A673 (cell line): ENCODE data around the gene SLC22A5. TPM values are rescaled to one million over a fixed set of nuclear protein-coding genes. Genes with fewer than 3 reads are reported as not detected.

Experiments used
- BruUV-seq: library from RNA; stranded (reverse); fragments of 400-500 nt; replicated peaks from 2 replicates; lab custom pipeline; 2021; lab: Mats Ljungman, UMichigan
- CTCF ChIA-PET: fragments of 300-600 bp; sonication (Branson Sonifier 250); formaldehyde crosslinking; loops from one replicate; lab custom pipeline; 2022; ENCODE audit warnings: antibody characterized with exemption; lab: Charles Lee
- POLR2A ChIA-PET: fragments of 300-600 bp; sonication (Branson Sonifier 250); formaldehyde crosslinking; loops from one replicate; lab custom pipeline; 2022; ENCODE audit warnings: antibody characterized with exemption; ENCODE audit not compliant: low non-redundant PET; lab: Charles Lee
- DNase-seq: peaks from one replicate; pipeline ENCODE4 v3.0.0-alpha.2; 2015; ENCODE audit warnings: low spot score
- H3K27ac ChIP-seq: fragments of 200-600 bp; sonication (generic); 2 replicates; pipeline ENCODE4 v1.5.1; 2016; ENCODE audit warnings: mixed run types, low read depth, mild to moderate bottlenecking, mixed read lengths, antibody characterized with exemption, low read length; ENCODE audit not compliant: poor library complexity, severe bottlenecking
- H3K27me3 ChIP-seq: fragments of 200-600 bp; sonication (generic); replicated peaks from 2 replicates; pipeline ENCODE4 v1.6.1; 2017; ENCODE audit warnings: mixed run types, low read depth, mild to moderate bottlenecking, mixed read lengths, antibody characterized with exemption, low read length; ENCODE audit not compliant: insufficient read depth, poor library complexity
- H3K36me3 ChIP-seq: fragments of 200-600 bp; sonication (generic); 2 replicates; pipeline ENCODE4 v1.6.1; 2016; ENCODE audit warnings: mixed run types, mild to moderate bottlenecking, mixed read lengths, antibody characterized with exemption, low read length; ENCODE audit not compliant: insufficient read depth, poor library complexity, severe bottlenecking
- H3K4me1 ChIP-seq: fragments of 200-600 bp; sonication (generic); 2 replicates; pipeline ENCODE4 v1.6.1; 2017; ENCODE audit warnings: mixed run types, mild to moderate bottlenecking, mixed read lengths, antibody characterized with exemption, low read length; ENCODE audit not compliant: insufficient read depth, poor library complexity, severe bottlenecking
- H3K4me3 ChIP-seq: fragments of 200-600 bp; sonication (generic); 2 replicates; pipeline ENCODE4 v1.5.1; 2016; ENCODE audit warnings: low read depth, mixed run types, mild to moderate bottlenecking, mixed read lengths, low read length; ENCODE audit not compliant: poor library complexity, severe bottlenecking
- H3K9me3 ChIP-seq: fragments of 200-600 bp; sonication (generic); 2 replicates; pipeline ENCODE4 v1.6.1; 2016; ENCODE audit warnings: mixed run types, low read depth, mild to moderate bottlenecking, mixed read lengths, antibody characterized with exemption, low read length; ENCODE audit not compliant: poor library complexity, severe bottlenecking
- CTCF ChIP-seq: fragments of 300-800, 200-600 bp; sonication (generic); conservative IDR thresholded peaks from 2 replicates; pipeline ENCODE4 v1.5.1; 2017; ENCODE audit warnings: low read depth, mild to moderate bottlenecking, antibody characterized with exemption, low read length, moderate library complexity, mixed read lengths
- EZH2 ChIP-seq: fragments of 200-600 bp; sonication (generic); IDR thresholded peaks from 2 replicates; pipeline ENCODE4 v1.6.1; 2017; ENCODE audit warnings: borderline replicate concordance, low read depth, mild to moderate bottlenecking, mixed read lengths, antibody characterized with exemption, low read length; ENCODE audit not compliant: poor library complexity, severe bottlenecking
- intact Hi-C: fragments of 100-400 bp; cut with micrococcal nuclease; formaldehyde crosslinking; loops from one replicate; pipeline ENCODE4 v1.10.0; 2022; ENCODE audit not compliant: unreplicated experiment
- total RNA-seq: library from RNA; stranded (reverse); gene quantifications from 2 replicates; pipeline ENCODE4 v1.2.3, GENCODE V29; 2021

Gene SLC22A5
- total RNA-seq, 1 experiment from 2014 or later, result 3.0 TPM

DNA sequence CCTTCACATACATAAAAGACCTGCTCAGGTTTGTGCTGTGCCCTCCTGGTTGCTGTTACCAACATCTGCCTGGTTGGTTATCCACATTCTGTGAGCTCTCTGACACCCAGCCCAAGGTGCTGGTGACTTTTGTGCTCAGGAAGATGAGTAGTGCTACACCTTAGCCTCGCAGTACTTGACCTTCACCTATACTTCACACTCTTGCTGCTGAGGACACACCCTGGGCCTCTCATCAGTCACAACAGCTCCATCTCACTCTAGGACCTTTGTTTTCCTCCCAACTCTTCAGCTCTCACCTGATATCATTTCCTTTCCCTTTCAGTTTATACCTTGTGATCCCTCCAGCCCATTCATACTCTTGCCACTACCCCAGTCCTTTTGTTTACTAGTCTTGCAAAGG, 10.7 kb upstream of the SLC22A5 start:
- ChIA-PET CTCF (no interaction called here), POLR2A (no interaction called here)
- H3K27me3 ChIP-seq, result no peaks in the 10 kb centered on the region
- H3K27ac ChIP-seq, result no peak overlapping the region
- H3K4me1 ChIP-seq, result no peaks in the 10 kb centered on the region
- TF ChIP-seq CTCF (no peak), EZH2 (no peak)
- H3K36me3 ChIP-seq, result no peaks in the 10 kb centered on the region
- no peak for DNase-seq
- intact Hi-C loops, result no loop called here
- no TSS peak for BruUV-seq
- H3K9me3 ChIP-seq, result no peaks in the 10 kb centered on the region
- H3K4me3 ChIP-seq, result no peak overlapping the region

DNA sequence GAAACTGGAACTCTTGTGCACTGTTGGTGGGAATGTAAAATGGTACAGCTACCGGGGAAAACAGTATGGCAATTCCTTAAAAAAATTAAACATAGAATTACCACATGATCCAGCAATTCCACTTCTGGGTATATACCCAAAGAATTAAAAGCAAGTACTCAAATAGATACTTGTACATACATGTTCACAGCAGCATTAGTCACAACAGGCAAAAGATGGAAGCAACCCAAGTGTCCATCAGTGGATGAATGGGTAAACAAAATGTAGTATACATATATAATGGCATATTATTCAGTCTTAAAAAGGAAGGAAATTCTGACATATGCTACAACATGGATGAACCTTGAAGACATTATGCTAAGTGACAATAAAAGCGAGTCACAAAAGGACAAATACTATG, 7.4 kb upstream of the SLC22A5 start:
- POLR2A ChIA-PET, result no interaction called here

GRCh38 chr5:132363431-132364112, 5.9 kb upstream of the SLC22A5 start:
- H3K27me3 ChIP-seq, result no peaks in the 10 kb centered on the region
- ChIA-PET POLR2A (no interaction called here), CTCF (no interaction called here)
- intact Hi-C loops, result no loop called here
- no peaks in the 10 kb centered on the region for H3K9me3 ChIP-seq
- TF ChIP-seq EZH2, result no peak
- TF ChIP-seq CTCF, result no peak
- BruUV-seq, result no TSS peak
- H3K4me1 ChIP-seq, result no peaks in the 10 kb centered on the region
- no peak overlapping the region for H3K27ac ChIP-seq
- no peak overlapping the region for H3K4me3 ChIP-seq
- peak; percentile 29 for DNase-seq
- no peaks in the 10 kb centered on the region for H3K36me3 ChIP-seq

More for the DNA sequence above, 7.4 kb upstream of the SLC22A5 start:
- no peak for TF ChIP-seq CTCF
- TF ChIP-seq EZH2, result no peak
- no peak overlapping the region for H3K4me3 ChIP-seq
- H3K27ac ChIP-seq, result no peak overlapping the region
- CTCF ChIA-PET, result no interaction called here
- no peak for DNase-seq
- no peaks in the 10 kb centered on the region for H3K4me1 ChIP-seq
- no peaks in the 10 kb centered on the region for H3K9me3 ChIP-seq
- no TSS peak for BruUV-seq
- no peaks in the 10 kb centered on the region for H3K36me3 ChIP-seq
- intact Hi-C loops, result no loop called here
- H3K27me3 ChIP-seq, result no peaks in the 10 kb centered on the region
